HCT116 (cell line): ENCODE data around the gene SLC25A36. TPM values are rescaled to one million over a fixed set of nuclear protein-coding genes. Genes with fewer than 3 reads are reported as not detected.

Experiments used
- ATAC-seq: fragments of 200-7000 bp; cut with Tn5 transposase; 2 replicates; pipeline ENCODE4 v1.9.1; 2020; ENCODE audit warnings: mild to moderate bottlenecking, moderate library complexity
- BruUV-seq: library from RNA; stranded (reverse); fragments of 400-500 nt; replicated peaks from 2 replicates; lab custom pipeline; 2021; lab: Mats Ljungman, UMichigan
- CTCF ChIA-PET: fragments of 300-600 bp; sonication (Branson Sonifier 250); formaldehyde crosslinking; loops from one replicate; lab custom pipeline; 2021; ENCODE audit warnings: antibody characterized with exemption; lab: Charles Lee
- POLR2A ChIA-PET: fragments of 300-600, 350-600 bp; sonication (Branson Sonifier 250); formaldehyde crosslinking; loops from one replicate; lab custom pipeline; 2021; ENCODE audit warnings: antibody characterized with exemption; lab: Charles Lee
- RAD21 ChIA-PET, 2 experiments: fragments of 300-600 bp; sonication (Branson Sonifier 250); formaldehyde crosslinking; loops; one replicate each; lab custom pipeline; 2023; ENCODE audit warnings: low total read pairs in 2 of 2; ENCODE audit not compliant: uncharacterized antibody in 2 of 2, unreplicated experiment in 2 of 2, low non-redundant PET in 1 of 2; lab: Charles Lee
- DNase-seq: peaks from one replicate; pipeline ENCODE4 v3.0.0-alpha.2; 2010; ENCODE audit warnings: low read depth, low spot score
- H2AFZ ChIP-seq: fragments of 200-600 bp; shearing (Covaris generic), sonication (generic); 2 replicates; pipeline ENCODE4 v1.6.1; 2017; ENCODE audit warnings: low read depth, mixed run types, mixed read lengths, antibody characterized with exemption, low read length; ENCODE audit not compliant: poor library complexity, severe bottlenecking
- H3K27ac ChIP-seq: 2 replicates; pipeline ENCODE4 v1.5.1; 2012; ENCODE audit warnings: low read depth, low read length
- H3K27me3 ChIP-seq: fragments of 200-600 bp; sonication (generic); 2 replicates; pipeline ENCODE4 v1.6.1; 2016; ENCODE audit warnings: mixed run types, low read length, mixed read lengths; ENCODE audit not compliant: insufficient read depth
- H3K36me3 ChIP-seq, 2 experiments: fragments of 200-500 bp in 1 of 2; fragments of 200-600 bp in 1 of 2; sonication (Bioruptor generic) in 1 of 2; sonication (generic) in 1 of 2; 2 replicates each; pipeline versions ENCODE4 v1.5.1 to v1.6.1; 2014 to 2016; ENCODE audit warnings: low read length in 2 of 2, inconsistent platforms in 1 of 2, mixed read lengths in 1 of 2, mixed run types in 1 of 2; ENCODE audit not compliant: insufficient read depth in 2 of 2, control insufficient read depth in 1 of 2
- H3K4me1 ChIP-seq, 2 experiments: fragments of 200-600 bp in 1 of 2; sonication (generic) in 1 of 2; 2 replicates each; pipeline versions ENCODE4 v1.5.1 to v1.6.1; 2012 to 2017; ENCODE audit warnings: low read length in 2 of 2, inconsistent platforms in 1 of 2, mild to moderate bottlenecking in 1 of 2, mixed read lengths in 1 of 2, mixed run types in 1 of 2, moderate library complexity in 1 of 2; ENCODE audit not compliant: insufficient read depth in 2 of 2, control insufficient read depth in 1 of 2
- H3K4me2 ChIP-seq: fragments of 200-600 bp; sonication (generic); 2 replicates; pipeline ENCODE4 v1.6.1; 2017; ENCODE audit warnings: mixed run types, low read length, mixed read lengths
- H3K4me3 ChIP-seq, 2 experiments: fragments of 200-600 bp in 1 of 2; sonication (generic) in 1 of 2; replicated peaks in 1 of 2; 2 replicates each; pipeline ENCODE4 v1.5.1; 2011 to 2016; ENCODE audit warnings: low read length in 2 of 2, control low read depth in 1 of 2, low read depth in 1 of 2, mild to moderate bottlenecking in 1 of 2, mixed read lengths in 1 of 2, mixed run types in 1 of 2
- H3K79me2 ChIP-seq: fragments of 200-600 bp; sonication (generic); 2 replicates; pipeline ENCODE4 v1.6.1; 2017; ENCODE audit warnings: mild to moderate bottlenecking, mixed run types, low read length, moderate library complexity, mixed read lengths; ENCODE audit not compliant: insufficient read depth
- H3K9ac ChIP-seq: fragments of 200-600 bp; sonication (generic); 2 replicates; pipeline ENCODE4 v1.6.1; 2016; ENCODE audit warnings: low read length, mixed read lengths
- H3K9me2 ChIP-seq: fragments of 200-600 bp; sonication (generic), shearing (Covaris generic); 2 replicates; pipeline ENCODE4 v1.6.1; 2017; ENCODE audit warnings: mixed run types, mild to moderate bottlenecking, moderate library complexity; ENCODE audit not compliant: insufficient read depth
- H3K9me3 ChIP-seq, 2 experiments: fragments of 200-500 bp in 1 of 2; fragments of 200-600 bp in 1 of 2; sonication (Bioruptor generic) in 1 of 2; sonication (generic) in 1 of 2; 2 replicates each; pipeline ENCODE4 v1.6.1; 2014 to 2017; ENCODE audit warnings: low read length in 2 of 2, mixed read lengths in 2 of 2, inconsistent platforms in 1 of 2, low read depth in 1 of 2, mild to moderate bottlenecking in 1 of 2, mixed run types in 1 of 2, moderate library complexity in 1 of 2; ENCODE audit not compliant: control insufficient read depth in 1 of 2, insufficient read depth in 1 of 2
- H4K20me1 ChIP-seq: fragments of 200-600 bp; sonication (generic), shearing (Covaris generic); 2 replicates; pipeline ENCODE4 v1.6.1; 2017; ENCODE audit warnings: mixed run types, mild to moderate bottlenecking, moderate library complexity; ENCODE audit not compliant: insufficient read depth
- CBX3 ChIP-seq: IDR thresholded peaks from 2 replicates; pipeline ENCODE4 v1.6.1; 2012; ENCODE audit warnings: low read depth
- CEBPB ChIP-seq: IDR thresholded peaks from 2 replicates; pipeline ENCODE4 v1.6.1; 2012; ENCODE audit warnings: low read depth
- FOSL1 ChIP-seq: IDR thresholded peaks from 2 replicates; pipeline ENCODE4 v1.6.1; 2012; ENCODE audit warnings: low read depth
- POLR2AphosphoS5 ChIP-seq: IDR thresholded peaks from 2 replicates; pipeline ENCODE4 v1.6.1; 2011; ENCODE audit warnings: mild to moderate bottlenecking, low read depth, low read length, moderate library complexity
- SIN3A ChIP-seq: IDR thresholded peaks from 2 replicates; pipeline ENCODE4 v1.6.1; 2012; ENCODE audit warnings: low read depth
- SP1 ChIP-seq: IDR thresholded peaks from 2 replicates; pipeline ENCODE4 v1.6.1; 2012; ENCODE audit warnings: low read depth
- TCF7L2 ChIP-seq: IDR thresholded peaks from 2 replicates; pipeline ENCODE4 v1.7.0; 2011; ENCODE audit warnings: borderline replicate concordance, inconsistent platforms; ENCODE audit not compliant: insufficient read depth, insufficient read length; ENCODE audit errors: extremely low read depth
- ZFX ChIP-seq: fragments of 450-650 bp; IDR thresholded peaks from 2 replicates; pipeline ENCODE4 v1.6.1; 2017
- ZNF274 ChIP-seq: fragments of 200-500 bp; sonication (Bioruptor generic); IDR thresholded peaks from 2 replicates; pipeline ENCODE4 v1.6.1; 2014; ENCODE audit warnings: mild to moderate bottlenecking, low read depth, low read length, inconsistent platforms
- intact Hi-C: fragments of 100-400 bp; cut with micrococcal nuclease; formaldehyde crosslinking; loops from 2 replicates; pipeline ENCODE4 v1.10.0; 2022
- total RNA-seq: library from RNA; stranded (reverse); gene quantifications from one replicate; pipeline ENCODE4 v1.2.1, GENCODE V29; 2021; ENCODE audit not compliant: unreplicated experiment
- TF ChIP-seq, protein P1 (sequence below): IDR thresholded peaks from 2 replicates; pipeline ENCODE4 v1.6.1; 2012
- TF ChIP-seq, protein P2 (sequence below), 3 experiments: fragments of 200-600 bp in 1 of 3; sonication (generic) in 1 of 3; IDR thresholded peaks in 2 of 3; conservative IDR thresholded peaks in 1 of 3; 2 replicates each; pipeline ENCODE4 v1.5.1; 2012 to 2017; ENCODE audit warnings: low read depth in 2 of 3, low read length in 2 of 3, antibody characterized with exemption in 1 of 3, borderline replicate concordance in 1 of 3, control low read depth in 1 of 3, mild to moderate bottlenecking in 1 of 3, mixed read lengths in 1 of 3, mixed run types in 1 of 3, moderate library complexity in 1 of 3; ENCODE audit not compliant: insufficient read depth in 1 of 3
- TF ChIP-seq, protein P3 (sequence below): IDR thresholded peaks from 2 replicates; pipeline ENCODE4 v1.6.1; 2012

SLC25A36 gene
- total RNA-seq, 1 experiment from 2014 or later: 81.2 TPM

DNA sequence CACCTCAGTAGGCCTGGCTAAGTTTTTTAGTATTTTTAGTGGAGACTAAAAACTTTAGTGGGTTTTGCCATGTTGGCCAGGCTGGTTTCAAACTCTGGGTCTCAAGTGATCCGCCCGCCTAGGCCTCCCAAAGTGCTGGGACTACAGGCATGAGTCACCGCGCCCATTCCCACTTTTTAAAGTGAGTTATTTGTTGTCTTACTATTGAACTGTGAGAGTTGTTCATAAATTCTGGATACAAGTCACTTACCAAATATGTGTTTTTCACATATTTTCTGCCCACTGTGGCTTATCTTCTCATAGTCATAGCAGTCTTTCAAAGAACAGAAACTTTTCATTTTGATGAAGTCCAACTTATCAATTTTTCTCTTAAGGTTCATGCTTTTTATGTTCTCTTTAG is 79.6 kb downstream of the SLC25A36 start:
- H3K4me2 ChIP-seq: no peak overlapping the region
- no peaks in the 10 kb centered on the region for H3K9me2 ChIP-seq
- POLR2A ChIA-PET: no interaction called here
- intact Hi-C loops: no loop called here
- H3K27ac ChIP-seq: no peak overlapping the region
- peaks cover 11% of the 10 kb centered on the region for H3K27me3 ChIP-seq
- H4K20me1 ChIP-seq: no peaks in the 10 kb centered on the region
- H3K9me3 ChIP-seq: no peaks in the 10 kb centered on the region
- no peaks in the 10 kb centered on the region for H3K4me1 ChIP-seq
- RAD21 ChIA-PET: no interaction called here
- TF ChIP-seq ZNF274: no peak
- TF ChIP-seq, protein P1, sequence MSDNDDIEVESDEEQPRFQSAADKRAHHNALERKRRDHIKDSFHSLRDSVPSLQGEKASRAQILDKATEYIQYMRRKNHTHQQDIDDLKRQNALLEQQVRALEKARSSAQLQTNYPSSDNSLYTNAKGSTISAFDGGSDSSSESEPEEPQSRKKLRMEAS: no peak
- no peak for TF ChIP-seq ZFX
- TF ChIP-seq TCF7L2: no peak
- TF ChIP-seq, protein P2, sequence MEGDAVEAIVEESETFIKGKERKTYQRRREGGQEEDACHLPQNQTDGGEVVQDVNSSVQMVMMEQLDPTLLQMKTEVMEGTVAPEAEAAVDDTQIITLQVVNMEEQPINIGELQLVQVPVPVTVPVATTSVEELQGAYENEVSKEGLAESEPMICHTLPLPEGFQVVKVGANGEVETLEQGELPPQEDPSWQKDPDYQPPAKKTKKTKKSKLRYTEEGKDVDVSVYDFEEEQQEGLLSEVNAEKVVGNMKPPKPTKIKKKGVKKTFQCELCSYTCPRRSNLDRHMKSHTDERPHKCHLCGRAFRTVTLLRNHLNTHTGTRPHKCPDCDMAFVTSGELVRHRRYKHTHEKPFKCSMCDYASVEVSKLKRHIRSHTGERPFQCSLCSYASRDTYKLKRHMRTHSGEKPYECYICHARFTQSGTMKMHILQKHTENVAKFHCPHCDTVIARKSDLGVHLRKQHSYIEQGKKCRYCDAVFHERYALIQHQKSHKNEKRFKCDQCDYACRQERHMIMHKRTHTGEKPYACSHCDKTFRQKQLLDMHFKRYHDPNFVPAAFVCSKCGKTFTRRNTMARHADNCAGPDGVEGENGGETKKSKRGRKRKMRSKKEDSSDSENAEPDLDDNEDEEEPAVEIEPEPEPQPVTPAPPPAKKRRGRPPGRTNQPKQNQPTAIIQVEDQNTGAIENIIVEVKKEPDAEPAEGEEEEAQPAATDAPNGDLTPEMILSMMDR (IDR thresholded peaks at IDR 0.05 in 2 of 3, conservative IDR thresholded peaks at IDR 0.05 in 1 of 3; ENCODE audit: borderline replicate concordance in 1 of 3, insufficient read depth in 1 of 3, low read depth in 2 of 3, low read length in 2 of 3): no peak
- no peak for TF ChIP-seq SP1
- no peak for TF ChIP-seq CEBPB
- TF ChIP-seq FOSL1: no peak
- TF ChIP-seq CBX3: no peak
- no peak for TF ChIP-seq SIN3A
- TF ChIP-seq POLR2AphosphoS5: no peak
- TF ChIP-seq, protein P3, sequence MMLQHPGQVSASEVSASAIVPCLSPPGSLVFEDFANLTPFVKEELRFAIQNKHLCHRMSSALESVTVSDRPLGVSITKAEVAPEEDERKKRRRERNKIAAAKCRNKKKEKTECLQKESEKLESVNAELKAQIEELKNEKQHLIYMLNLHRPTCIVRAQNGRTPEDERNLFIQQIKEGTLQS: no peak
- DNase-seq: no peak
- ATAC-seq: no peak
- H2AFZ ChIP-seq: no peak overlapping the region
- no peak overlapping the region for H3K4me3 ChIP-seq
- H3K79me2 ChIP-seq: no peaks in the 10 kb centered on the region
- no peaks in the 10 kb centered on the region for H3K36me3 ChIP-seq
- no TSS peak for BruUV-seq
- CTCF ChIA-PET: no interaction called here
- no peak overlapping the region for H3K9ac ChIP-seq

Other genes starting within 250 kb of the SLC25A36 start
- 0.57 TPM for gene SPSB4, start 109.5 kb downstream of the SLC25A36 start, total RNA-seq